Measurements from ENCODE around the gene DHRS7B. TPM values are rescaled to one million over a fixed set of nuclear protein-coding genes. Genes with fewer than 3 reads are reported as not detected.

DHRS7B gene
- total and polyA plus RNA-seq, 12 donors = 17.1 to 48.6 (median 27.3) TPM

DNA sequence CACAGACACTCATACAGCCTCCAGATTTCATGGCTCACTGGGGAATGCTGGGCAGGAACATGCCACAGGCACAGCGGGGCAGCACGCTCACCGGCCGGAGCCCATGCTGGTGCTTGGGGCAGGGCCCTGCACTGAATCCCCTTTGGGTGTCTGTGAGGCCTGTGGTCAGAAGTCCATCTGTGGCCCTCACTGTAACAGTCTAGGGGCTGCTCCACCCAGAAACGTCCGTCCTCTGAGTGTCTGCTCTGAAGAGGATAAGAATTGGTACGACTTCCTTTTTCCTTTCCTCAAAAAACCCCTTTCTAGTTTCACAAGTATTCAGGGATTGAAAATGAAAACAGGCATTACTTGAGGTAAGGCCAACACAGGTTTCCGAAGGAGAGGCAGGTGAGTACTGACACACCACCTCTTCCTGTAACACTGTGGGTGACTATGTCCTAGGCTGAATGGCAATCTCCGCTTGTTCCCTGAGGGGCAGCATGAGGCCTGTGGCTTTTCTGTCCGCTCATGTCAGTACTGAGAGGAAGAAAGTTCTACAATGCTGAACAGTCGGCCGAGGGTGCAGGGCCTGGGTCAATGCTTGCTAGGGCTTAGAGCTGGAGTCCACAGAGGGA is 44.7 kb downstream of the DHRS7B start:
- intact Hi-C loops (cut with DNase I) = loop anchor here in 3 of 10 donors (5.0 kb wide), 3 partner anchors 36 to 51 kb away; no protein-coding TSS in a partner anchor
- Histone ChIP-seq H3K4me1 (peaks cover 4 to 80% (median 56%) of the 10 kb centered on the region in 9 donors), H3K36me3 (peaks cover 0 to 30% (median 0%) of the 10 kb centered on the region in 9 donors), H3K27ac (peak overlapping the region in 6 of 10 donors; percentile 0 to 60 (median 29)), H3K9me3 (no peaks in the 10 kb centered on the region), H3K4me3 (no peak overlapping the region), H3K27me3 (no peaks in the 10 kb centered on the region)
- ATAC-seq (no peak), DNase-seq (no peak)
- 87 to 90% methylated on average over 12 of the region's 12 CpGs for WGBS, 2 donors
- TF ChIP-seq, protein P1, sequence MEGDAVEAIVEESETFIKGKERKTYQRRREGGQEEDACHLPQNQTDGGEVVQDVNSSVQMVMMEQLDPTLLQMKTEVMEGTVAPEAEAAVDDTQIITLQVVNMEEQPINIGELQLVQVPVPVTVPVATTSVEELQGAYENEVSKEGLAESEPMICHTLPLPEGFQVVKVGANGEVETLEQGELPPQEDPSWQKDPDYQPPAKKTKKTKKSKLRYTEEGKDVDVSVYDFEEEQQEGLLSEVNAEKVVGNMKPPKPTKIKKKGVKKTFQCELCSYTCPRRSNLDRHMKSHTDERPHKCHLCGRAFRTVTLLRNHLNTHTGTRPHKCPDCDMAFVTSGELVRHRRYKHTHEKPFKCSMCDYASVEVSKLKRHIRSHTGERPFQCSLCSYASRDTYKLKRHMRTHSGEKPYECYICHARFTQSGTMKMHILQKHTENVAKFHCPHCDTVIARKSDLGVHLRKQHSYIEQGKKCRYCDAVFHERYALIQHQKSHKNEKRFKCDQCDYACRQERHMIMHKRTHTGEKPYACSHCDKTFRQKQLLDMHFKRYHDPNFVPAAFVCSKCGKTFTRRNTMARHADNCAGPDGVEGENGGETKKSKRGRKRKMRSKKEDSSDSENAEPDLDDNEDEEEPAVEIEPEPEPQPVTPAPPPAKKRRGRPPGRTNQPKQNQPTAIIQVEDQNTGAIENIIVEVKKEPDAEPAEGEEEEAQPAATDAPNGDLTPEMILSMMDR (IDR thresholded peaks at IDR 0.05) = no peak

DNA sequence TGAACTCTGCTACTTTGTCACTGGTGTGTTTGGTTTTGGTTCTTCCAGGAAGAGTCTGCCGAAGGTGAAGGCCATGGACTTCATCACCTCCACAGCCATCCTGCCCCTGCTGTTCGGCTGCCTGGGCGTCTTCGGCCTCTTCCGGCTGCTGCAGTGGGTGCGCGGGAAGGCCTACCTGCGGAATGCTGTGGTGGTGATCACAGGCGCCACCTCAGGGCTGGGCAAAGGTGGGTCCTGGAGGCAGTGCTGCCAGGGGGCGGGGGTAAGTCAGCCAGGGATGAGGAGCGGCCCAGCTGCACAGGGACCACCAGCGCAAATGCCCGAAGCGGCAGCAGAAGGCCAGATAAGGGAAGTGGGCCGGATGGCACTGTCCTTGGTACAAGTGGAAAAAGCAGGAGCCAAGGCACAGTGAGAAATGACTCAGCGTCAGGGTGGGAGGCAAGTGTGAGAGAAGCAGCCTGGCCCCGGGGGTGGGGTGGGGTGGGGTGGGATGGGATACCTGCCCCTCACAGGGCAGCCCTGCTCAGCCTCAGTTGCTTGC is 45.3 kb downstream of the DHRS7B start:
- ATAC-seq (no peak), DNase-seq (no peak)
- H3K36me3 ChIP-seq = peaks cover 0 to 30% (median 0%) of the 10 kb centered on the region in 9 donors
- H3K27me3 ChIP-seq = no peaks in the 10 kb centered on the region
- WGBS, 2 donors = 95% methylated on average over 17 of the region's 17 CpGs
- H3K4me1 ChIP-seq = peaks cover 4 to 73% (median 50%) of the 10 kb centered on the region in 9 donors
- no peaks in the 10 kb centered on the region for H3K9me3 ChIP-seq
- H3K27ac ChIP-seq = peak overlapping the region in 2 of 10 donors; percentile 37 to 52
- TF ChIP-seq, protein P1 (IDR thresholded peaks at IDR 0.05) = no peak
- no peak overlapping the region for H3K4me3 ChIP-seq
- intact Hi-C loops (cut with DNase I) = loop anchor here in 3 of 10 donors (5.0 kb wide), 3 partner anchors 35 to 50 kb away; no protein-coding TSS in a partner anchor

DNA sequence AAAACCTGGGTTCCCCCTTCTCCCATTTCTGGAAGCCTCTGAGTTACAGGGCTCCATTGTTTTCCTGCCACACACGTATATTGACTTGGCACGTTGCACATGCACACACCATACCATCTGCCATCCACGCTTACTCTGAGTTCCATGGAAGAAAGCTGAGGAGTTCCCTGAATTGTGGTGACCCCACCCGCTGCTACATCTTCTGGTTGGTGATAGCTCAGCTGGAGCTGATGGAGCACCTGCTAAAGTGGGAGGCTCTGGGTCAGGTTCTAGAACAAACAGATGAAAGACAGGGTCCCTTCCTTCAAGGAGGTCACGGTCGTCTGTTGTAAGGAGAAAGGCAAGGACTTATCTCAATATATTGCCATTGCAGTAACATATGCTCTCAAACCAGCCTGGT is 46.1 kb downstream of the DHRS7B start:
- WGBS, 2 donors = 93 to 96% methylated on average over 6 of the region's 6 CpGs
- intact Hi-C loops (cut with DNase I) = loop anchor here in 3 of 10 donors (5.0 kb wide), 3 partner anchors 34 to 49 kb away; no protein-coding TSS in a partner anchor
- H3K27ac ChIP-seq = peak overlapping the region in 2 of 10 donors; percentile 17 to 32
- H3K27me3 ChIP-seq = no peaks in the 10 kb centered on the region
- H3K9me3 ChIP-seq = no peaks in the 10 kb centered on the region
- no peak overlapping the region for H3K4me3 ChIP-seq
- TF ChIP-seq, protein P1 (IDR thresholded peaks at IDR 0.05) = no peak
- DNase-seq (no peak), ATAC-seq (no peak)
- peaks cover 0 to 30% (median 0%) of the 10 kb centered on the region in 9 donors for H3K36me3 ChIP-seq
- H3K4me1 ChIP-seq = peaks cover 4 to 65% (median 48%) of the 10 kb centered on the region in 9 donors

DNA sequence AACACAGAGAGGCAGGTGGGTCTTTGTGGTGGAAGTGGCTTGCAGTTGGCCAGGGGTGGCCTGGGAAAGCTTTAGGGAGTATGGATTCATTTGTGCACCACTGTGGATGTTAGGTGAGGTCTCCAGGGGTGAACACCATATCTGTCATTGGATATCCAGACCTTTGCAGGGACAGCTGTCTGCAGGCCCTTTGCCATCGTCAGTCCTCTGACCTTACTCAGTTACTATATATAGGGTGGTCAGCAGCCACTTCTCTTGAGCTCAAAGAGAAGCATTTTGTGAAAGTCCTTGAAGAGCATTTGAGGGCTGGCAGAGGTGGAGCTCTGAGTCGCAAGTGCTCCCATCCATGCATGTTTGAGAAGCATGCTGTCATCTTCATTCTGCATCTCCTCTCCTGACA is 46.8 kb downstream of the DHRS7B start:
- WGBS, 2 donors = 43 to 59% methylated on average over 2 of the region's 2 CpGs
- peaks cover 2 to 58% (median 46%) of the 10 kb centered on the region in 9 donors for H3K4me1 ChIP-seq
- H3K27ac ChIP-seq = peak overlapping the region in 8 of 10 donors; percentile 17 to 60 (median 42)
- peaks cover 0 to 30% (median 0%) of the 10 kb centered on the region in 9 donors for H3K36me3 ChIP-seq
- DNase-seq (no peak), ATAC-seq (peak in 6 of 8 donors; percentile 31 to 78 (median 60))
- intact Hi-C loops (cut with DNase I) = loop anchor here in 3 of 10 donors (5.0 kb wide), 3 partner anchors 34 to 49 kb away; no protein-coding TSS in a partner anchor
- H3K27me3 ChIP-seq = no peaks in the 10 kb centered on the region
- H3K9me3 ChIP-seq = no peaks in the 10 kb centered on the region
- no peak overlapping the region for H3K4me3 ChIP-seq
- TF ChIP-seq, protein P1 (IDR thresholded peaks at IDR 0.05) = no peak

Data from heart right ventricle (tissue), 16 donors.